Measurements from ENCODE around the gene ALDOB.
A peak's percentile ranks its signal among the peaks of the same experiment; 100 is the strongest.

ALDOB gene

GRCh38 chr9:101455656-101456240, 20.2 kb upstream of the ALDOB start:
- no peak for DNase-seq (ENCODE audit: low read depth)

- no peak for DNase-seq (ENCODE audit: low read depth)
Observed at GRCh38 chr9:101453776-101454570, 18.4 kb upstream of the ALDOB start.

GRCh38 chr9:101451498-101451897, 15.9 kb upstream of the ALDOB start:
- no peak for DNase-seq (ENCODE audit: low read depth)

GRCh38 chr9:101450931-101451330, 15.4 kb upstream of the ALDOB start:
- no peak for DNase-seq (ENCODE audit: low read depth)

- DNase-seq (ENCODE audit: low read depth) = peak; percentile 26
Observed at GRCh38 chr9:101449071-101449721, 13.6 kb upstream of the ALDOB start.

GRCh38 chr9:101448680-101449070, 13.1 kb upstream of the ALDOB start:
- no peak for DNase-seq (ENCODE audit: low read depth)

- DNase-seq (ENCODE audit: low read depth) = no peak
Observed at GRCh38 chr9:101446732-101447131, 11.2 kb upstream of the ALDOB start.

- peak; percentile 45 for DNase-seq (ENCODE audit: low read depth)
Observed at GRCh38 chr9:101445353-101446029, 9.9 kb upstream of the ALDOB start.

GRCh38 chr9:101443364-101443771, 7.8 kb upstream of the ALDOB start:
- DNase-seq (ENCODE audit: low read depth) = no peak

- DNase-seq (ENCODE audit: low read depth) = no peak
Observed at GRCh38 chr9:101442736-101443135, 7.2 kb upstream of the ALDOB start.

- no peak for DNase-seq (ENCODE audit: low read depth)
Observed at GRCh38 chr9:101442318-101442717, 6.7 kb upstream of the ALDOB start.

GRCh38 chr9:101440714-101441230, 5.2 kb upstream of the ALDOB start:
- no peak for DNase-seq (ENCODE audit: low read depth)

- DNase-seq (ENCODE audit: low read depth) = no peak
Observed at GRCh38 chr9:101438523-101438922, 2.9 kb upstream of the ALDOB start.

- peak; percentile 17 for DNase-seq (ENCODE audit: low read depth)
Observed at GRCh38 chr9:101437806-101438232, 2.2 kb upstream of the ALDOB start.

- no peak for DNase-seq (ENCODE audit: low read depth)
Observed at GRCh38 chr9:101434998-101435397, 576 bp downstream of the ALDOB start.

GRCh38 chr9:101433229-101433628, 2.3 kb downstream of the ALDOB start:
- DNase-seq (ENCODE audit: low read depth) = no peak

- no peak for DNase-seq (ENCODE audit: low read depth)
Observed at GRCh38 chr9:101432740-101433139, 2.8 kb downstream of the ALDOB start.

GRCh38 chr9:101432171-101432570, 3.4 kb downstream of the ALDOB start:
- DNase-seq (ENCODE audit: low read depth) = no peak

GRCh38 chr9:101429736-101430135, 5.8 kb downstream of the ALDOB start:
- DNase-seq (ENCODE audit: low read depth) = no peak

- no peak for DNase-seq (ENCODE audit: low read depth)
Observed at GRCh38 chr9:101428909-101429308, 6.7 kb downstream of the ALDOB start.

GRCh38 chr9:101427957-101428655, 7.5 kb downstream of the ALDOB start:
- DNase-seq (ENCODE audit: low read depth) = no peak

GRCh38 chr9:101427358-101427757, 8.2 kb downstream of the ALDOB start:
- no peak for DNase-seq (ENCODE audit: low read depth)

All from amniotic epithelial cell (primary cell).